NT2/D1 (cell line): ENCODE data around the gene SLCO3A1.

Experiments
- YY1 ChIP-seq: IDR thresholded peaks from 2 replicates; pipeline ENCODE4 v1.6.1; 2011; ENCODE audit not compliant: insufficient read length, insufficient read depth
- ZNF274 ChIP-seq: IDR thresholded peaks from 2 replicates; pipeline ENCODE4 v1.6.1; 2011; ENCODE audit warnings: mild to moderate bottlenecking, low read depth, low read length

DNA sequence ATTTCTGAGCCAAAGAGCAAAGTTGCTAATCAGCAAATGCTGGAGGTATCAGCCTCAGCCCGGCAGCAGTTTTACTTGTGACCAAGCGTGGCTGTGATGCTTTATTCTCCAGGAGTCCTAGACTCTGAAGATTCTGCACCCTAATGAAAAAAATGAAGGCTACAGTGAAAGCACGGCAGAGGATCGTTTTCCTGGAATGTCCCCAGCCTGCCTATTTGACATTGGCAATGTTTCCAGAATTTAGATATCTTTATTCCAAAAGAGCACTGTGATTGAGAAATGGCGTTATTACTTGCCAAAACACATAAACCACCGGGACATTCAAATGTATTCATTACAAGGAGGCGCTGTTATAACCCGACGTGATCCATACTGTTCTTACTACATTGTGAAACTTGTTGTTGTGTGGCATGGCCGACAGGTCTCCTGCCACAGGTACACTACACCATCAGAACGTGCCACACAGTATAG is 263.8 kb downstream of the SLCO3A1 start:
- TF ChIP-seq YY1 (no peak), ZNF274 (no peak)
